ENCODE data around the gene STAT5B. TPM values are rescaled to one million over a fixed set of nuclear protein-coding genes. Genes with fewer than 3 reads are reported as not detected.

The STAT5B gene
- total and polyA plus RNA-seq, 2 of the 8 experiments (the other 6 are each of a cell fraction or from before 2014, with no cell fraction given) = 35.3 to 52.6 TPM

DNA sequence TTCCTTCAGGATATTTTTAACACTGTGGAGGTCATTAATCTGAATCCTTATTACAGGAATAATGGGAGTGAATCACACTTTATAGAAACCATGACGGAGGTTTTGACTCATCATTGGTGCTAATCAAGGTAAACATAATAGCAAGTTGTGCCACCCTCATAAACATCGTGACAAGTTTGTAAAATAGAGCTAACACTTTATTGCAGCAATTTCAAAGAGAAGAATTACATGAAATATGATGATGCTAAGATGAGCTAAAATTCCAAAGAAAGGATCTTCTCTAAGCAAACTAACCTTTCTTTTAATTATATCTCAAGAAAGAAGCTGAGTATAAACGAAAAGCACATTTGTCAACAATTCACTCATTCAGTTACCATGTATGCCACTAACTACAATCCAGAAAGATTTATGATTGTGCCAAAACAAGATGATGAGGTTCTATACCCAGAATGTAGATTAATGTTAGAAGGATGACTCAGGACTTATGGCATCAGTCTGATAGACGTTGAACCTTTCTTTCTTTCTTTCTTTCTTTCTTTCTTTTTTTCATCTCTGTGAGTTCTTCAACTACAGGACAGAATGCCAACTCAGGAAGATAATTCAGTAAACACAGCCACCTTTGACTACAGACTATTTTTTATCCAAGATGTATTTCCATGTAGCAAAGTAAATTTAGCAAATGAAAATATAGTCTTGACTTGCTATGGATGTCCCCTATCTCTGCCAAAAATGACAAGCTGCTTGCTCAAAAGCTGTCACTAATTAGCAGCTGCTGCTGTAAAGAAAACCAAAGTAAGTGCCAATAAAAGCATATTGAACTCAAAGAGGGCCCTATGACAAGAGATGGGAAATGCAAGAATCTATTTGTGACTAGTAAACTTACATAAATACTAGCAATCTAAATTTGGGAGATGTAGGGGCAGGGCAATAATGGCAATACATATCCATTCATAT is 23.3 kb downstream of the STAT5B start (continued):
- no peak for TF ChIP-seq GABPA (IDR thresholded peaks at IDR 0.05; ENCODE audit: borderline replicate concordance, insufficient read depth, low read length)
- no peak for TF ChIP-seq BCL11A (IDR thresholded peaks at IDR 0.05; ENCODE audit: low read depth in 2 of 2, low read length in 2 of 2)
- TF ChIP-seq SUZ12 (IDR thresholded peaks at IDR 0.05; ENCODE audit: low read length) = no peak
- no peak for TF ChIP-seq TEAD4 (IDR thresholded peaks at IDR 0.05; ENCODE audit: low read depth, low read length)
- no peak for TF ChIP-seq SIRT6 (IDR thresholded peaks at IDR 0.05; ENCODE audit: low read length)
- no peak for TF ChIP-seq NRF1 (IDR thresholded peaks at IDR 0.05; ENCODE audit: low read depth, low read length)
- TF ChIP-seq TCF12 (IDR thresholded peaks at IDR 0.05; ENCODE audit: low read depth, low read length) = no peak
- TF ChIP-seq JUN (IDR thresholded peaks at IDR 0.05; ENCODE audit: low read depth, low read length) = no peak

All from H1 (cell line).